ENCODE results near the gene MAFG. TPM values are rescaled to one million over a fixed set of nuclear protein-coding genes. Genes with fewer than 3 reads are reported as not detected.

Gene MAFG
- total RNA-seq, 1 experiment from 2014 or later = 25.2 TPM

Other genes starting within 250 kb of the MAFG start
- 41.0 and 53.3 TPM in 2 replicates for gene ARL16, start 243.9 kb downstream of the MAFG start, total RNA-seq (2014; rRNA removed; shearing (Covaris generic))
- 126 and 146 TPM in 2 replicates for gene HGS, start 243.7 kb downstream of the MAFG start, total RNA-seq (2014; rRNA removed; shearing (Covaris generic))
- gene MRPL12, start 224.4 kb downstream of the MAFG start, total RNA-seq (2014; rRNA removed; shearing (Covaris generic)) = 19.5 and 34.3 TPM in 2 replicates
- gene SLC25A10, start 215.5 kb downstream of the MAFG start, total RNA-seq (2014; rRNA removed; shearing (Covaris generic)) = 26.5 and 29.2 TPM in 2 replicates
- gene GCGR, start 123.6 kb downstream of the MAFG start, total RNA-seq (2014; rRNA removed; shearing (Covaris generic)) = not detected in 2 replicates
- gene MCRIP1, start 94.4 kb downstream of the MAFG start, total RNA-seq (2014; rRNA removed; shearing (Covaris generic)) = 154 and 180 TPM in 2 replicates
- not detected in 2 replicates for gene PPP1R27, start 92.7 kb downstream of the MAFG start, total RNA-seq (2014; rRNA removed; shearing (Covaris generic))
- gene P4HB, start 67.2 kb downstream of the MAFG start, total RNA-seq (2014; rRNA removed; shearing (Covaris generic)) = 1,635 and 2,300 TPM in 2 replicates
- 276 and 304 TPM in 2 replicates for gene ARHGDIA, start 56.4 kb downstream of the MAFG start, total RNA-seq (2014; rRNA removed; shearing (Covaris generic))
- gene ALYREF, start 36.1 kb downstream of the MAFG start, total RNA-seq (2014; rRNA removed; shearing (Covaris generic)) = 482 and 554 TPM in 2 replicates
- 416 and 712 TPM in 2 replicates for gene ANAPC11, start 36.0 kb downstream of the MAFG start, total RNA-seq (2014; rRNA removed; shearing (Covaris generic))
- gene NPB, start 25.5 kb downstream of the MAFG start, total RNA-seq (2014; rRNA removed; shearing (Covaris generic)) = 0.56 and 0.84 TPM in 2 replicates
- 68.8 and 74.2 TPM in 2 replicates for gene PCYT2, start 16.3 kb downstream of the MAFG start, total RNA-seq (2014; rRNA removed; shearing (Covaris generic))
- 23.9 and 34.7 TPM in 2 replicates for gene SIRT7, start 9.6 kb downstream of the MAFG start, total RNA-seq (2014; rRNA removed; shearing (Covaris generic))
- 67.3 and 83.5 TPM in 2 replicates for gene PYCR1, start 9.6 kb upstream of the MAFG start, total RNA-seq (2014; rRNA removed; shearing (Covaris generic))
- not detected in 2 replicates for gene MYADML2, start 19.5 kb upstream of the MAFG start, total RNA-seq (2014; rRNA removed; shearing (Covaris generic))
- 1.4 and 2.4 TPM in 2 replicates for gene NOTUM, start 33.5 kb upstream of the MAFG start, total RNA-seq (2014; rRNA removed; shearing (Covaris generic))
- 38.5 and 55.4 TPM in 2 replicates for gene ASPSCR1, start 49.9 kb upstream of the MAFG start, total RNA-seq (2014; rRNA removed; shearing (Covaris generic))
- 180 and 261 TPM in 2 replicates for gene CENPX, start 95.1 kb upstream of the MAFG start, total RNA-seq (2014; rRNA removed; shearing (Covaris generic))
- gene LRRC45, start 95.6 kb upstream of the MAFG start, total RNA-seq (2014; rRNA removed; shearing (Covaris generic)) = 35.2 and 41.2 TPM in 2 replicates
- 9.9 TPM in 2 replicates for gene RAC3, start 103.9 kb upstream of the MAFG start, total RNA-seq (2014; rRNA removed; shearing (Covaris generic))
- gene DCXR, start 110.0 kb upstream of the MAFG start, total RNA-seq (2014; rRNA removed; shearing (Covaris generic)) = 128 and 176 TPM in 2 replicates
- 16.7 and 23.8 TPM in 2 replicates for gene RFNG, start 124.1 kb upstream of the MAFG start, total RNA-seq (2014; rRNA removed; shearing (Covaris generic))
- 223 and 226 TPM in 2 replicates for gene GPS1, start 124.2 kb upstream of the MAFG start, total RNA-seq (2014; rRNA removed; shearing (Covaris generic))
- gene DUS1L, start 138.1 kb upstream of the MAFG start, total RNA-seq (2014; rRNA removed; shearing (Covaris generic)) = 181 and 210 TPM in 2 replicates
- gene FASN, start 170.5 kb upstream of the MAFG start, total RNA-seq (2014; rRNA removed; shearing (Covaris generic)) = 54.6 and 77.6 TPM in 2 replicates

Measured in SJSA1 (cell line).